Cardiac muscle cell (in vitro differentiated cells and primary cell): ENCODE results near the gene SYCP1. TPM values are rescaled to one million over a fixed set of nuclear protein-coding genes. Genes with fewer than 3 reads are reported as not detected.
"Not testable (repeated sequence)": the region's sequence is repeated elsewhere in the genome, so short reads cannot be mapped to it uniquely, and the experiment has no call there.

Experiments used
- DNase-seq, 2 donors: peaks; one replicate each; pipeline versions ENCODE4 v3.0.0 to v3.0.0-alpha.2; 2010 to 2017; ENCODE audit warnings: low read depth in 1 of 2, low spot score in 1 of 2
- H3K27ac ChIP-seq: fragments of 200-600 bp; sonication (generic); 2 replicates; pipeline ENCODE4 v1.5.1; 2016
- H3K27me3 ChIP-seq: fragments of 200-600 bp; sonication (generic); 2 replicates; pipeline ENCODE4 v1.6.0; 2016; ENCODE audit warnings: control low read depth
- H3K36me3 ChIP-seq: fragments of 200-600 bp; sonication (generic); 2 replicates; pipeline ENCODE4 v1.5.1; 2016; ENCODE audit warnings: control low read depth
- H3K4me1 ChIP-seq: fragments of 200-600 bp; sonication (generic); 2 replicates; pipeline ENCODE4 v1.8.1; 2017; ENCODE audit warnings: low read depth, mild to moderate bottlenecking, mixed run types
- H3K4me3 ChIP-seq: fragments of 200-600 bp; sonication (generic); 2 replicates; pipeline ENCODE4 v1.5.1; 2016; ENCODE audit warnings: mild to moderate bottlenecking
- H3K9me3 ChIP-seq: fragments of 200-600 bp; sonication (generic); 2 replicates; pipeline ENCODE4 v1.5.1; 2017; ENCODE audit warnings: low read depth, mild to moderate bottlenecking, control low read depth
- polyA plus RNA-seq: library from polyadenylated mRNA; unstranded; fragments of >200 nt; fragmentation: Nextera tagmentation; extraction: Ambion mirVana; gene quantifications from 2 replicates; pipeline ENCODE4 v1.2.1, GENCODE V29; 2016
- total RNA-seq: library from RNA; depleted of rRNA; stranded (reverse); fragments of >200 nt; gene quantifications from 2 replicates; pipeline ENCODE4 v1.2.3, GENCODE V29; 2016
- TF ChIP-seq, protein P1 (sequence below): IDR thresholded peaks from 2 replicates; pipeline ENCODE4 v1.5.1; 2012; ENCODE audit warnings: low read depth, mild to moderate bottlenecking, low read length

Gene SYCP1
- total and polyA plus RNA-seq, 2 experiments from 2014 or later: not detected

DNA sequence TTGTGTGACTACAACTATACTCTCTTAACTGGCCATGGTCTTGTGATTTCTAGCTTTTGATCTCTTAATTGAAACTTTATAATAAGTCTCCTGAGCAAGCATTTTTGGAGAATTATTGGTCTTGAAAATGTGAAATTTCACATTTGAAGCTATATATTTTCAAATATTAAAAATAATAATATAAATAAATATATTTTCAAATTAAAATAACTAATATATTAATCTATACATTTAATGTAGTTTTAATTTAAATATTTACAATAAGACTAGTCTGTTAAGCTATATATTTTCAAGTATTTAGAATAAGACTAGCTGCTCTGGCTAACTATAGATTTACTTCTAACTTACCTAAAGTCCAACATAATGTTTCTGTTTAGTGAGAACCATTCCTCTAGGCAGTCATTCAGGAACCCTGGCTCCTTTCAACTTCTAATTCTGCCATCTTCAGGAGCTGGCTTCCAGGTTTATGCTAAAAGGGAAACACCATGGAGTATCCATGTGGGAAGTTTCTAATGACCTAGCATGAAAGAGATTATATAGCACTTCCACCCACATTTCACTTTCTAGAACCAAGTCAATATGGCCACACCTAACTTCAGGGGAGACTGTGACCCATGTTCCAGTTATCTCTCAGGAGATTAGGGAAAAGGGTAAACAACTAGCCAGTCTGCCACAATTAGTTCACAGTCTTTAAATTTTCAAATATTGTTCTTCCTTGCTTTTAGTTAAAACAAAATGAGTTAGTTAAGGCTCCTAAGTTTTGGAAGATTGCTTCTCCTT, 143.0 kb downstream of the SYCP1 start:
- TF ChIP-seq, protein P1, sequence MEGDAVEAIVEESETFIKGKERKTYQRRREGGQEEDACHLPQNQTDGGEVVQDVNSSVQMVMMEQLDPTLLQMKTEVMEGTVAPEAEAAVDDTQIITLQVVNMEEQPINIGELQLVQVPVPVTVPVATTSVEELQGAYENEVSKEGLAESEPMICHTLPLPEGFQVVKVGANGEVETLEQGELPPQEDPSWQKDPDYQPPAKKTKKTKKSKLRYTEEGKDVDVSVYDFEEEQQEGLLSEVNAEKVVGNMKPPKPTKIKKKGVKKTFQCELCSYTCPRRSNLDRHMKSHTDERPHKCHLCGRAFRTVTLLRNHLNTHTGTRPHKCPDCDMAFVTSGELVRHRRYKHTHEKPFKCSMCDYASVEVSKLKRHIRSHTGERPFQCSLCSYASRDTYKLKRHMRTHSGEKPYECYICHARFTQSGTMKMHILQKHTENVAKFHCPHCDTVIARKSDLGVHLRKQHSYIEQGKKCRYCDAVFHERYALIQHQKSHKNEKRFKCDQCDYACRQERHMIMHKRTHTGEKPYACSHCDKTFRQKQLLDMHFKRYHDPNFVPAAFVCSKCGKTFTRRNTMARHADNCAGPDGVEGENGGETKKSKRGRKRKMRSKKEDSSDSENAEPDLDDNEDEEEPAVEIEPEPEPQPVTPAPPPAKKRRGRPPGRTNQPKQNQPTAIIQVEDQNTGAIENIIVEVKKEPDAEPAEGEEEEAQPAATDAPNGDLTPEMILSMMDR: no peak
- no peaks in the 10 kb centered on the region for H3K4me1 ChIP-seq
- no peak overlapping the region for H3K27ac ChIP-seq
- no peaks in the 10 kb centered on the region for H3K36me3 ChIP-seq
- no peak for DNase-seq
- no peak overlapping the region for H3K4me3 ChIP-seq
- H3K27me3 ChIP-seq: no peaks in the 10 kb centered on the region
- no peaks in the 10 kb centered on the region for H3K9me3 ChIP-seq

DNA sequence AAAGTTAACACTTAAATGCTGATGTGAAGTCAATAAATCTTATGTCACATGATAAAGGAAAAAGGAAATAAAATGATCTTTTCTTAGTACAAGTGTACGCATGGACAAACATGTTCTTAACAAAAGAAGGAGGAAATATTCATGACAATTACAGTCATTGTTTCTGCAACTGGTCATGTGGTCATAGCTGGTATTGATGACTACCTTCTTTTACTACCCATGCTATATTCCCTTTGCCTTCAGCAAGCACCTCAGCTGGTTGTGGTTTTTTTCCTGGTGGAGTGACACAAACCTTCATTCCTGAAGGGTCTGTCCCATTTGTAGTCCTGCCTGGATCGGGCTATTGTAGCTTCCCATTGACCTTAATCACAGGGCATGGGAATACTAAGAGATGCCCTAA, 151.5 kb downstream of the SYCP1 start:
- Histone ChIP-seq H3K27ac (no peak overlapping the region), H3K4me3 (no peak overlapping the region), H3K4me1 (no peaks in the 10 kb centered on the region), H3K36me3 (no peaks in the 10 kb centered on the region), H3K9me3 (no peaks in the 10 kb centered on the region), H3K27me3 (no peaks in the 10 kb centered on the region)
- no peak for DNase-seq
- TF ChIP-seq, protein P1: no peak

DNA sequence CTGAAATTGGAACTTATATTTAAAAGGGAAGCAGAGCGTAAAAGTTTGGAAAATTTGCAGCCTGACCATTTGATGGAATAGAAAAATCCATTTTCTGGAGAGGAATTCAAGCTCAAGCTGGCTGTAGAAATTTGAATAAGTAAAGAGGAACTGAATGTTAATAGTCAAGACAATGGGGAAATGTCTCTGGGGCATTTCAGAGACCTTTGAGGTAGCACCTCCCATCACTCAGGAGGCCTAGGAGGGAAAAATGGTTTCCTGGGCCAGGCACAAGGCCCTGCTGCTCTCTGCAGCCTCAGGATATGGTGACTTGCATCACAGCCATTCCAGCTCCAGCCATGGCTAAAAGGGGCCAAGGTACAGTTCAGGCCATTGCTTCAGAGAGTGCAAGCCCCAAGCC, 157.3 kb downstream of the SYCP1 start:
- Histone ChIP-seq H3K4me3 (no peak overlapping the region), H3K9me3 (no peaks in the 10 kb centered on the region), H3K4me1 (no peaks in the 10 kb centered on the region), H3K27ac (no peak overlapping the region), H3K36me3 (no peaks in the 10 kb centered on the region), H3K27me3 (no peaks in the 10 kb centered on the region)
- TF ChIP-seq, protein P1: no peak
- no peak for DNase-seq

DNA sequence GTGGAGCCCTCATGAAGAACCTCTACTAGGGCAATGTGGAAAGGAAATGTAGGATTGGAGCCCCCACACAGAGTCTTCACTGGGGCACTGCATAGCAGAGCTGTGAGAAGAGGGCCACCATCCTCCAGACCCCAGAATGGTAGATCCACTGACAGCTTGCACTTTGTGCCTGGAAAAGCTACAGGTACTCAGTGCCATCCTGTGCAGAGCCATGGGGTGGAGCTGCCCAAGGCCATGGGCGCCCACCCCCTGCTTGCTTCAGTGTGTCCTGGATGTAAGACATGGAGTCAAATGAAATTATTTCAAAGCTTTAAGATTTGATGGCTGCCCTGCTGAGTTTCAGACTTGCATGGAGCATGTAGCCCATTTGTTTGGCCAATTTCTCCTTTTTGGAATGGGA, 157.8 kb downstream of the SYCP1 start:
- Histone ChIP-seq H3K27ac (no peak overlapping the region), H3K4me3 (no peak overlapping the region), H3K36me3 (no peaks in the 10 kb centered on the region), H3K27me3 (no peaks in the 10 kb centered on the region), H3K4me1 (no peaks in the 10 kb centered on the region), H3K9me3 (no peaks in the 10 kb centered on the region)
- DNase-seq: no peak
- TF ChIP-seq, protein P1: no peak

DNA sequence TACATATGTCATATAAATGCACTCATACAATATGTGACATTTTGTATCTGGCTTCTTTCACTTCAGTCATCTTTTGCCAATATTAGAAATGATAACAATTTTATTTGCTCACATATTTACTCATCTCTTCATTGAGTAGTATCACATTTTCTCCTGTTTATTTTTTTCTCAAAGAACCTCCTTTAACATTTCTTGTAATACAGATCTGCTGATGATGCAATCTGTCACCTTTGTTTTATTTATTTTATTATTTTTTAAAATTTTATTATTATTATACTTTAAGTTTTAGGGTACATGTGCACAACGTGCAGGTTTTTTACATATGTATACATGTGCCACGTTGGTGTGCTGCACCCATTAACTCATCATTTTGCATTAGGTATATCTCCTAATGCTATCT, 159.1 kb downstream of the SYCP1 start:
- TF ChIP-seq, protein P1: no peak
- H3K36me3 ChIP-seq: no peaks in the 10 kb centered on the region
- H3K4me1 ChIP-seq: no peaks in the 10 kb centered on the region
- no peak overlapping the region for H3K4me3 ChIP-seq
- H3K27ac ChIP-seq: no peak overlapping the region
- H3K9me3 ChIP-seq: no peaks in the 10 kb centered on the region
- H3K27me3 ChIP-seq: no peaks in the 10 kb centered on the region
- no peak for DNase-seq

DNA sequence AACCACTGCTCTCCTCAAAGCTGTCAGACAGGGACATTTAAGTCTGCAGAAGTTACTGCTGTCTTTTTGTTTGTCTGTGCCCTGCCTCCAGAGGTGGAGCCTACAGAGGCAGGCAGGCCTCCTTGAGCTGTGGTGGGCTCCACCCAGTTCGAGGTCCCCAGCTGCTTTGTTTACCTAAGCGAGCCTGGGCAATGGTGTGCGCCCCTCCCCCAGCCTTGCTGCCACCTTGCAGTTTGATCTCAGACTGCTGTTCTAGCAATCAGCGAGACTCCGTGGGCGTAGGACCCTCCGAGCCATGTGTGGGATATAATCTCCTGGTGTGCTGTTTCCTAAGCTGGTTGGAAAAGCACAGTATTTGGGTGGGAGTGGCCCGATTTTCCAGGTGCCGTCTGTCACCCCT, 164.9 kb downstream of the SYCP1 start:
- not testable (repeated sequence) for H3K36me3 ChIP-seq, H3K9me3 ChIP-seq, H3K4me1 ChIP-seq, H3K27ac ChIP-seq, H3K4me3 ChIP-seq, H3K27me3 ChIP-seq, DNase-seq
